Femur (tissue), 1 donor: Measurements from ENCODE around the gene FRMD1.

Experiments used
- DNase-seq: peaks from one replicate; pipeline ENCODE4 v3.0.0-alpha.2; 2017

FRMD1 gene

GRCh38 chr6:168053086-168053956, 25.7 kb downstream of the FRMD1 start:
- DNase-seq, result no peak

- no peak for DNase-seq
These were observed 26.6 kb downstream of the FRMD1 start for GRCh38 chr6:168052291-168052891.

- DNase-seq, result no peak
These were observed 27.4 kb downstream of the FRMD1 start for GRCh38 chr6:168051648-168052047.

GRCh38 chr6:168050881-168051586, 28.0 kb downstream of the FRMD1 start:
- DNase-seq, result no peak

- DNase-seq, result no peak
These were observed 28.7 kb downstream of the FRMD1 start for GRCh38 chr6:168050225-168050880.

- DNase-seq, result no peak
These were observed 29.2 kb downstream of the FRMD1 start for GRCh38 chr6:168049706-168050224.

- no peak for DNase-seq
These were observed 29.7 kb downstream of the FRMD1 start for GRCh38 chr6:168049277-168049676.

- DNase-seq, result no peak
These were observed 30.3 kb downstream of the FRMD1 start for GRCh38 chr6:168048724-168049025.

GRCh38 chr6:168047841-168048723, 30.9 kb downstream of the FRMD1 start:
- DNase-seq, result peak; percentile 16

- no peak for DNase-seq
These were observed 32.3 kb downstream of the FRMD1 start for GRCh38 chr6:168046696-168047095.

GRCh38 chr6:168045706-168046620, 33.0 kb downstream of the FRMD1 start:
- DNase-seq, result peak; percentile 19

- no peak for DNase-seq
These were observed 33.8 kb downstream of the FRMD1 start for GRCh38 chr6:168045141-168045691.

GRCh38 chr6:168044521-168045130, 34.4 kb downstream of the FRMD1 start:
- no peak for DNase-seq

GRCh38 chr6:168043848-168044415, 35.1 kb downstream of the FRMD1 start:
- no peak for DNase-seq

- no peak for DNase-seq
These were observed 35.7 kb downstream of the FRMD1 start for GRCh38 chr6:168043193-168043847.

GRCh38 chr6:168042426-168043192, 36.4 kb downstream of the FRMD1 start:
- DNase-seq, result no peak

GRCh38 chr6:168041928-168042327, 37.1 kb downstream of the FRMD1 start:
- no peak for DNase-seq

- no peak for DNase-seq
These were observed 38.0 kb downstream of the FRMD1 start for GRCh38 chr6:168040856-168041496.
